Right lobe of liver (tissue), 4 donors: Measurements from ENCODE around the gene ENDOV.

Experiments
- CTCF ChIP-seq, 4 donors: fragments of 200-600 bp in 3 of 4; fragments of 450-650 bp in 1 of 4; IDR thresholded peaks; one replicate each; pipeline versions ENCODE4 v1.5.1 to v1.8.0; 2016 to 2022; ENCODE audit warnings: antibody characterized with exemption in 4 of 4, mild to moderate bottlenecking in 2 of 4
- POLR2A ChIP-seq: fragments of 450-650 bp; IDR thresholded peaks from one replicate; pipeline ENCODE4 v1.6.1; 2017; ENCODE audit warnings: antibody characterized with exemption, mild to moderate bottlenecking
- donor health status: DM: no; HTN: no; CAD: no.
- donor health status: DM: no; HTN: no; CAD: no.
- donor health status: DM: no; HTN: yes; CAD: no.

- TF ChIP-seq CTCF (IDR thresholded peaks at IDR 0.05) (no peak), POLR2A (no peak)
Observed at GRCh38 chr17:80382956-80383355, 32.0 kb upstream of the ENDOV start.
